HG03066 (cell line): ENCODE data around the gene NT5C2.

ENCODE experiments used
- ATAC-seq: cut with Tn5 transposase; IDR thresholded peaks from one replicate; pipeline ENCODE4 v1.9.1; 2021; ENCODE audit warnings: low read depth; ENCODE audit not compliant: unreplicated experiment

The NT5C2 gene

GRCh38 chr10:103125323-103126267 is 67.5 kb downstream of the NT5C2 start:
- ATAC-seq: peak; percentile 82

- ATAC-seq: no peak
These were observed 68.5 kb downstream of the NT5C2 start for GRCh38 chr10:103124420-103125096.

DNA sequence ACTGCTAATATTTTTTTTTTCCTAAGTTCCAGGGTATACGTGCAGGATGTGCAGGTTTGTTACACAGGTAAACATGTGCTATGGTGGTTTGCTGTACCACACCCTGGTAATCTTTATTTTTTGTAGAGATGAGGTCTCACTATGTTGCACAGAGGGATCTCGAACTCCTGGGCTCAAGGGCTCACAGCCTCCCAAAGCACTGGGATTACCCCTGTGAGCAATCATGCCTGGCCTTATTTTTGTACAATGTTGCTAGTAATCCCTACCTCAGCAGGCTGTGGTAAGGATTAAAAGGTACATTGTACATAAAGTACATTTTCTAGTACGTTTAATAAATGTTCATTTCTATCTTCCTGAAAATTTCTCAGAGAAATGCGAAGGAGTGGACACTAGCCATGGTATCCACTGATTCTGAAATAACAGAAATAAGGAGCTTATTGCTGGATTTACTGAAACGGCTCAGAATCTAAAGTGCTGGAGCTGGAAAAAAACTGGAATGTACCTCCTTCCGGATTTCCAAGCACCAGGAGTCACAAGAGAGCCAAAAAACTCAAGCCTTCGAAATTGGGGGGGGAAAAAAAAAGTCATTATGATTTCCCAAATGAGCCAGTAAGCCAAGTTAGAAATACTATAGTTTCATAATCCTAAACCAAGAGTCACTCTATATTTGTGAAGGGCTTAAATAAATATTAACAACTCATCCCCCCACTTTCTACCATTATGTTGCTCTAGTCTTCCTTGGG is 69.6 kb downstream of the NT5C2 start:
- no peak for ATAC-seq

- no peak for ATAC-seq
These were observed 71.9 kb downstream of the NT5C2 start for GRCh38 chr10:103120977-103121735.

DNA sequence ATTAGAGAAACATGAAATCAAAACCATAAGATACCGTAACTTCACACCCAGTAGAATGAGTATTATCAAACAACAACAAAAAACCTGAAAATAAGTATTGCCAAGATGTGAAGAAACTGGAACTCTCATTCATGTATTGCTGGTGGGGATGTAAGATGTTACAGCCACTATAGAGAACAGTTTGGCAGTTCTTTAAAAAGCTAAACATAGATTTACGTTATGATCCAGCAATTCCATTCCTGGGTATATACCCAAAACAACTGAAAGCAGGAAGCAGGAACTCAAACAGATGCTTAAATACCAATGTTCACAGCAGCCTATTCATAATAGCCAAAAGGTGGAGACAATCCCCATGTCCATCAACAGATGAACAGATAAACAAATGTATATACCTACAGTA is 72.5 kb downstream of the NT5C2 start:
- ATAC-seq: no peak

- no peak for ATAC-seq
These were observed 75.8 kb downstream of the NT5C2 start for GRCh38 chr10:103117247-103117646.

DNA sequence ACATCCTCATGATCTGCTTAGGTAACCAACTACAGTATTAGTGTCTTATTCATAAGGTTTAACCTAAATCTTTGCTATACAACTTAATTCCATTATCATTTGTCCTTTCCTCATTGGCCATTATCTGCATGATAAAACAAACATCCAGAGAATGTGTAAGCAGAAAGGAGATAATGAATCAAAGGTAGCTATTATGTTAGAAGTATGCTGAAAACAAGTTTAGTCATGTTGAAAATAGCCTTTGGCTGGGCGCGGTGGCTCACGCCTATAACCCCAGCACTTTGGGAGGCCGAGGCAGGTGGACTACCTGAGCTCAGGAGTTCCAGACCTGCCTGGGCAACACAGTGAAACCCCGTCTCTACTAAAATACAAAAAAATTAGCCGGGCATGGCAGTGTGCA is 78.2 kb downstream of the NT5C2 start:
- ATAC-seq: no peak

GRCh38 chr10:103111918-103112877 is 80.9 kb downstream of the NT5C2 start:
- peak; percentile 42 for ATAC-seq

DNA sequence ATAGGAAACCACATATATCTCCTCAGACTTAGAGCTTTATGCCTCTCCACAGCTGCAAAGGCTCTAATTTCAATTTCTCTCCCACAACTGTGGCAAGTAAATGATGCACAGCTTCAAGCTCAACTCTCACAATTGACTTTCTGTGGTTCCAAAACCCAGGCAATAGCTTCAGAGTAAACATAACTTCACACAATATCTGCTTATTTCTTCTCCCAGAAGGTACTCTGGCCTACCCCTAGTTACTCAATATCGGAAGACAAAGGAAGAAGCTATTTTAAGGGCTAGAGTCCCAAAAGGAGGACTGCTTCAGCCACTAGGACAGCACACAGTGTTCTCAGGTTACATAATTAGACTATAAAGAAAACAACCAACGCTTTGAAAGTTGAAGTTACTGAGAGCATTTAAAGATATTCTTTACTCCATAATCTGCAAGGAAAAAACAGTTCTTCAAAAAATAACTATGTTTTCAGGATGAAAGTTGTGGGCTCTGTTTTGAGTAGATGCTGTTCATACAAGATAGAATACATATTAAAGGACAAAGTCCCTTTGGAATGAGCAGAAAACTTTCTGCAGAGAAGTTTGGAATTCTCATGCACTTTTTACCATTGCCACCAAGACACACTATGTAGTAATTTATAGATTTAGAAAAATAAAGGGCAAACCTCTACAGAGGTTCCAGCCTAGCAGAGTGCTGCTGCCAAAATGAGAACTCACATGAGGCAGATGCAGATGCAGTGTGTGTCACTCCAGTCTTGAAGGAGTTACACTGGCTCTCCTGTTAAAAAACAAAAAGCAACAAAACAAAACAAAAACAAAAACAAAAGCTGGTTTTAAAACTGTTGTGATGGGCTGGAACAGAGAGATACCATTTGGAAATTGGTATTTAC is 81.8 kb downstream of the NT5C2 start:
- peak; percentile 70 for ATAC-seq

- no peak for ATAC-seq
These were observed 82.7 kb downstream of the NT5C2 start for GRCh38 chr10:103110407-103110806.

DNA sequence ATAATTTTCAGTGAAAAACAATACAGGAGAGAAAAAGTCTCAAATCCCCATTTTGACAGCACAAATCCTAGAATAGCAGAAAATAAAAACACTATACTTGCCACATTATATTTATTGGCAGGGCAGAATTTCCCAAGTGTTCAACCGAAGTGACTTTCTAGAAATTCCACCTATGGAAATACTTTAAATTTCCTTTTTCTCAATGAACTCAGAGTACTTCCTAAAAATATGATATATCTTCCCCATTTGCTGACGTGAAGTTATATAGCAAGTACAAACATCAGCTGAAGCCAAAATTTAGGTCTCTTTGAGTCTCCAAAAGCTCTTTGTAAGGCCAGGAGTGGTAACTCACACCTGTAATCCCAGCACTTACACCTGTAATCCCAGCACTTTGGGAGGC is 83.3 kb downstream of the NT5C2 start:
- no peak for ATAC-seq

- ATAC-seq: no peak
These were observed 86.5 kb downstream of the NT5C2 start for GRCh38 chr10:103106539-103106938.

- ATAC-seq: no peak
These were observed 87.6 kb downstream of the NT5C2 start for GRCh38 chr10:103105462-103105861.

- ATAC-seq: no peak
These were observed 88.4 kb downstream of the NT5C2 start for GRCh38 chr10:103104721-103105120.

DNA sequence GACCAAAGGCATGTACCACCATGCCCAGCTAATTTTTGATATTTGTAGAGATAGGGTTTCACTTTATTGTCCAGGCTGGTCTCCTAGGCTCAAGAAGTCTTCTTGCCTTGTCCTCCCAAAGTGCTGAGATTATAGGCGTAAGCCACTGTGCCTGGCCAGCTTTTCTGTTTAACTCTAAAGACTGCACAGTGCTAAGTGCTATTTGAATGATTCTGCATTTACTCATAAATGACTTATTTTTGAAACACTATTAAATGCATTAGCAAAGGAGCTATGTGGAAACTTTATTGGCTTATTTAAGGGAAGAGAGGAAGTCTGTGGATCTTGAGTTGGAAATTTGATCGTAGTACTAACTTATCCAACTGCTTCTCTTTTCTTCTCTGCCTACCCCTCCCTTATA is 89.1 kb downstream of the NT5C2 start:
- ATAC-seq: no peak

DNA sequence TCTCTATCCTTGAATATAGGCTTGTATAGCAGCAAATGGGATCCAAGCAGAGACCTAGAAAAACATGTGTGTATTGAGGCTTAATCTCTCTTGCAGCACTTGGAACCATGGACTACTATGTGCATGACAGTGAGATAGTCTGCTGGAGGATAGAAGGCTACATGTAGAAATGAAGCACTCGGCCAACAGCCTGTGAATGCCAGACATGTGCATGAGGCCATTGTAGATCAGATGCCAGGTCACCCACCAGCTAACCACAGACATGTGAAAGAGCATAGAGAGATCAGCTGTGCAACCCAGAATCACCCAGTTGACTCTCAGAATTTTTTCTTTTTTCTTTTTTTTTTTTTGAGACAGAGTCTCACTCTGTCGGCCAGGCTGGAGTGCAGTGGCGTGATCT is 90.9 kb downstream of the NT5C2 start:
- ATAC-seq: no peak

- ATAC-seq: no peak
These were observed 92.5 kb downstream of the NT5C2 start for GRCh38 chr10:103100620-103101019.

GRCh38 chr10:103098240-103098639 is 94.8 kb downstream of the NT5C2 start:
- ATAC-seq: no peak
